Measurements from ENCODE around the gene CSMD2.

The CSMD2 gene

GRCh38 chr1:33895396-33895795 lies 269.6 kb downstream of the CSMD2 start:
- Histone ChIP-seq H2BK5ac (ENCODE audit: low read depth, low read length, poor library complexity, severe bottlenecking) (no peak overlapping the region), H3K9ac (ENCODE audit: low read length) (no peak overlapping the region), H3K27ac (ENCODE audit: low read length, poor library complexity, severe bottlenecking) (no peak overlapping the region), H3K4ac (ENCODE audit: low read depth in 1 of 2, low read length in 2 of 2) (no peak overlapping the region), H3K9me3 (ENCODE audit: control insufficient read depth, low read length) (no peaks in the 10 kb centered on the region), H3K79me1 (replicated peaks; ENCODE audit: low read length, poor library complexity, severe bottlenecking) (no peaks in the 10 kb centered on the region), H3K23ac (ENCODE audit: low read length in 2 of 2) (no peak overlapping the region), H4K8ac (ENCODE audit: low read length) (no peak overlapping the region), H3K14ac (ENCODE audit: low read length in 2 of 2) (no peak overlapping the region), H3K4me3 (ENCODE audit: insufficient read depth in 1 of 2, low read depth in 1 of 2, low read length in 2 of 2) (no peak overlapping the region), H2AK5ac (ENCODE audit: low read length, severe bottlenecking) (no peak overlapping the region), H4K91ac (ENCODE audit: low read length) (no peak overlapping the region), H2AFZ (ENCODE audit: low read depth, low read length) (no peak overlapping the region), H3K4me2 (ENCODE audit: low read length, poor library complexity, severe bottlenecking) (no peak overlapping the region), H3K18ac (ENCODE audit: low read depth in 1 of 2, low read length in 2 of 2) (no peak overlapping the region), H3K36me3 (ENCODE audit: control insufficient read depth in 1 of 2, insufficient read depth in 2 of 2, low read depth in 1 of 2, low read length in 2 of 2) (no peaks in the 10 kb centered on the region), H3K27me3 (ENCODE audit: control insufficient read depth in 1 of 2, insufficient read depth in 1 of 2, low read length in 2 of 2) (no peaks in the 10 kb centered on the region), H2BK120ac (ENCODE audit: low read depth, low read length) (no peak overlapping the region), H2BK15ac (ENCODE audit: low read depth, poor library complexity, severe bottlenecking) (no peak overlapping the region), H2BK12ac (ENCODE audit: low read length in 2 of 2) (no peak overlapping the region), H3K4me1 (ENCODE audit: control insufficient read depth, insufficient read depth, low read depth, low read length) (no peaks in the 10 kb centered on the region)
- WGBS = 61% methylated on average over 8 of the region's 8 CpGs
- DNase-seq = no peak

- no peaks in the 10 kb centered on the region for H3K27me3 ChIP-seq (ENCODE audit: control insufficient read depth in 1 of 2, insufficient read depth in 1 of 2, low read length in 2 of 2)
- H3K4me3 ChIP-seq (ENCODE audit: insufficient read depth in 1 of 2, low read depth in 1 of 2, low read length in 2 of 2) = peak overlapping the region in 1 of 2 experiments; percentile 48
- peak overlapping the region; percentile 77 for H3K9ac ChIP-seq (ENCODE audit: low read length)
- no peaks in the 10 kb centered on the region for H3K36me3 ChIP-seq (ENCODE audit: control insufficient read depth in 1 of 2, insufficient read depth in 2 of 2, low read depth in 1 of 2, low read length in 2 of 2)
- WGBS = 48% methylated on average over 3 of the region's 3 CpGs
- H3K23ac ChIP-seq (ENCODE audit: low read length in 2 of 2) = no peak overlapping the region
- no peak overlapping the region for H3K4me2 ChIP-seq (ENCODE audit: low read length, poor library complexity, severe bottlenecking)
- no peak overlapping the region for H2BK15ac ChIP-seq (ENCODE audit: low read depth, poor library complexity, severe bottlenecking)
- no peak overlapping the region for H2BK120ac ChIP-seq (ENCODE audit: low read depth, low read length)
- H2BK12ac ChIP-seq (ENCODE audit: low read length in 2 of 2) = no peak overlapping the region
- no peak overlapping the region for H3K4ac ChIP-seq (ENCODE audit: low read depth in 1 of 2, low read length in 2 of 2)
- no peaks in the 10 kb centered on the region for H3K79me1 ChIP-seq (replicated peaks; ENCODE audit: low read length, poor library complexity, severe bottlenecking)
- H4K8ac ChIP-seq (ENCODE audit: low read length) = no peak overlapping the region
- no peak overlapping the region for H3K18ac ChIP-seq (ENCODE audit: low read depth in 1 of 2, low read length in 2 of 2)
- H3K14ac ChIP-seq (ENCODE audit: low read length in 2 of 2) = no peak overlapping the region
- no peak for DNase-seq
- H3K4me1 ChIP-seq (ENCODE audit: control insufficient read depth, insufficient read depth, low read depth, low read length) = no peaks in the 10 kb centered on the region
- H2AFZ ChIP-seq (ENCODE audit: low read depth, low read length) = no peak overlapping the region
- no peaks in the 10 kb centered on the region for H3K9me3 ChIP-seq (ENCODE audit: control insufficient read depth, low read length)
- no peak overlapping the region for H3K27ac ChIP-seq (ENCODE audit: low read length, poor library complexity, severe bottlenecking)
- no peak overlapping the region for H2BK5ac ChIP-seq (ENCODE audit: low read depth, low read length, poor library complexity, severe bottlenecking)
- H2AK5ac ChIP-seq (ENCODE audit: low read length, severe bottlenecking) = no peak overlapping the region
- H4K91ac ChIP-seq (ENCODE audit: low read length) = no peak overlapping the region
Observed at GRCh38 chr1:33893147-33893830, 271.7 kb downstream of the CSMD2 start.

DNA sequence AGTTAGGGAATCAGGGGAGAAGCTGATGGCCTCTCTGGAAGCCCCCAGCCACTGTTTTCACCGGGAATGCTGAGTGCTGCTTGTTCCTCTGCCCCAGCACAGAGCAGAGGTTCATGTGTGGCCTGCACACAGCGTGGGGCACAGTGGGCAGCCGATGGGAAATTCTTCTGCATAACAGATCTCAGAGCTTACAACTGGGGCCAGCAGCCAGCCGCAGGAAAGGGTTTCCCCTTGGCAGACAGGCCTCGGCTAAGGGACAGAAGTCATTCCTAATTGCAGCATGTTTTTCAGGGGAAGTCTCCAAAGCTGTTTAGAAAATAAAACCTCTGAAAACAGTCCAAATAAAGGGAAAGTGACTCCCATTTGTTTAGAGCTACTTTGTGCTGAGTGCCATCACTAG lies 278.5 kb downstream of the CSMD2 start:
- H3K27ac ChIP-seq (ENCODE audit: low read length, poor library complexity, severe bottlenecking) = no peak overlapping the region

GRCh38 chr1:33880305-33880704 lies 284.7 kb downstream of the CSMD2 start:
- Histone ChIP-seq H3K4me2 (ENCODE audit: low read length, poor library complexity, severe bottlenecking) (no peak overlapping the region), H3K9me3 (ENCODE audit: control insufficient read depth, low read length) (no peaks in the 10 kb centered on the region), H2BK5ac (ENCODE audit: low read depth, low read length, poor library complexity, severe bottlenecking) (no peak overlapping the region), H4K91ac (ENCODE audit: low read length) (no peak overlapping the region), H3K4me1 (ENCODE audit: control insufficient read depth, insufficient read depth, low read depth, low read length) (no peaks in the 10 kb centered on the region), H3K23ac (ENCODE audit: low read length in 2 of 2) (no peak overlapping the region), H3K9ac (ENCODE audit: low read length) (no peak overlapping the region), H3K4me3 (ENCODE audit: insufficient read depth in 1 of 2, low read depth in 1 of 2, low read length in 2 of 2) (no peak overlapping the region), H2AFZ (ENCODE audit: low read depth, low read length) (no peak overlapping the region), H3K4ac (ENCODE audit: low read depth in 1 of 2, low read length in 2 of 2) (no peak overlapping the region), H3K27ac (ENCODE audit: low read length, poor library complexity, severe bottlenecking) (no peak overlapping the region), H2AK5ac (ENCODE audit: low read length, severe bottlenecking) (no peak overlapping the region), H4K8ac (ENCODE audit: low read length) (no peak overlapping the region), H3K27me3 (ENCODE audit: control insufficient read depth in 1 of 2, insufficient read depth in 1 of 2, low read length in 2 of 2) (no peaks in the 10 kb centered on the region), H3K18ac (ENCODE audit: low read depth in 1 of 2, low read length in 2 of 2) (no peak overlapping the region), H2BK12ac (ENCODE audit: low read length in 2 of 2) (no peak overlapping the region), H2BK15ac (ENCODE audit: low read depth, poor library complexity, severe bottlenecking) (no peak overlapping the region), H3K14ac (ENCODE audit: low read length in 2 of 2) (no peak overlapping the region), H3K79me1 (replicated peaks; ENCODE audit: low read length, poor library complexity, severe bottlenecking) (no peaks in the 10 kb centered on the region), H2BK120ac (ENCODE audit: low read depth, low read length) (no peak overlapping the region), H3K36me3 (ENCODE audit: control insufficient read depth in 1 of 2, insufficient read depth in 2 of 2, low read depth in 1 of 2, low read length in 2 of 2) (no peaks in the 10 kb centered on the region)
- 50% methylated on average over 1 of the region's 2 CpGs for WGBS
- no peak for DNase-seq

More for the DNA sequence above, 278.5 kb downstream of the CSMD2 start:
- Histone ChIP-seq H2BK5ac (ENCODE audit: low read depth, low read length, poor library complexity, severe bottlenecking) (no peak overlapping the region), H3K4ac (ENCODE audit: low read depth in 1 of 2, low read length in 2 of 2) (no peak overlapping the region), H3K9me3 (ENCODE audit: control insufficient read depth, low read length) (no peaks in the 10 kb centered on the region), H3K23ac (ENCODE audit: low read length in 2 of 2) (no peak overlapping the region), H2AK5ac (ENCODE audit: low read length, severe bottlenecking) (no peak overlapping the region), H3K79me1 (replicated peaks; ENCODE audit: low read length, poor library complexity, severe bottlenecking) (no peaks in the 10 kb centered on the region), H3K27me3 (ENCODE audit: control insufficient read depth in 1 of 2, insufficient read depth in 1 of 2, low read length in 2 of 2) (no peaks in the 10 kb centered on the region), H4K91ac (ENCODE audit: low read length) (no peak overlapping the region), H2BK15ac (ENCODE audit: low read depth, poor library complexity, severe bottlenecking) (no peak overlapping the region), H3K14ac (ENCODE audit: low read length in 2 of 2) (no peak overlapping the region), H3K4me1 (ENCODE audit: control insufficient read depth, insufficient read depth, low read depth, low read length) (no peaks in the 10 kb centered on the region), H3K9ac (ENCODE audit: low read length) (no peak overlapping the region), H3K4me3 (ENCODE audit: insufficient read depth in 1 of 2, low read depth in 1 of 2, low read length in 2 of 2) (peak overlapping the region in 1 of 2 experiments; percentile 25), H3K18ac (ENCODE audit: low read depth in 1 of 2, low read length in 2 of 2) (no peak overlapping the region), H4K8ac (ENCODE audit: low read length) (no peak overlapping the region), H2BK12ac (ENCODE audit: low read length in 2 of 2) (no peak overlapping the region), H3K4me2 (ENCODE audit: low read length, poor library complexity, severe bottlenecking) (no peak overlapping the region), H3K36me3 (ENCODE audit: control insufficient read depth in 1 of 2, insufficient read depth in 2 of 2, low read depth in 1 of 2, low read length in 2 of 2) (no peaks in the 10 kb centered on the region), H2AFZ (ENCODE audit: low read depth, low read length) (no peak overlapping the region), H2BK120ac (ENCODE audit: low read depth, low read length) (no peak overlapping the region)
- 31% methylated on average over 5 of the region's 5 CpGs for WGBS
- no peak for DNase-seq
